CD4-positive, alpha-beta T cell (primary cell): ENCODE measurements around the gene ATP11A. TPM values are rescaled to one million over a fixed set of nuclear protein-coding genes. Genes with fewer than 3 reads are reported as not detected.
"Not testable (repeated sequence)": the region's sequence is repeated elsewhere in the genome, so short reads cannot be mapped to it uniquely, and the experiment has no call there.

ENCODE experiments used
- ATAC-seq: fragments of 200-7000 bp; cut with Tn5 transposase; one replicate; pipeline ENCODE4 v1.10.0; 2022; ENCODE audit warnings: mild to moderate bottlenecking; ENCODE audit not compliant: poor library complexity
- CTCF ChIA-PET: fragments of 350-600 bp; sonication (Branson Sonifier 250); formaldehyde crosslinking; loops from one replicate; lab custom pipeline; 2021; ENCODE audit warnings: antibody characterized with exemption, inconsistent platforms; lab: Charles Lee
- POLR2A ChIA-PET: fragments of 350-600 bp; sonication (Branson Sonifier 250); formaldehyde crosslinking; loops from one replicate; lab custom pipeline; 2021; ENCODE audit warnings: antibody characterized with exemption, inconsistent platforms; lab: Charles Lee
- DNase-seq, 14 experiments: peaks; one replicate each; pipeline ENCODE4 v3.0.0-alpha.2; 2013 to 2020; ENCODE audit warnings: mixed read lengths in 2 of 14
- H3K27ac ChIP-seq, 2 donors: one replicate each; pipeline versions ENCODE4 v1.5.1 to v1.7.0; 2013; ENCODE audit warnings: low read length in 2 of 2, low read depth in 1 of 2, mild to moderate bottlenecking in 1 of 2
- H3K27me3 ChIP-seq, 2 experiments: 1 replicate in 1 of 2; 2 replicates in 1 of 2; pipeline versions ENCODE4 v1.6.1 to v1.7.0; 2013; ENCODE audit warnings: low read length in 2 of 2, control low read depth in 1 of 2, mild to moderate bottlenecking in 1 of 2, moderate library complexity in 1 of 2; ENCODE audit not compliant: insufficient read depth in 2 of 2, control insufficient read depth in 1 of 2
- H3K36me3 ChIP-seq: one replicate; pipeline ENCODE4 v1.6.1; 2013; ENCODE audit warnings: low read length, control low read depth; ENCODE audit not compliant: insufficient read depth
- H3K4me1 ChIP-seq: one replicate; pipeline ENCODE4 v1.6.1; 2013; ENCODE audit warnings: low read length, control low read depth; ENCODE audit not compliant: insufficient read depth
- H3K4me3 ChIP-seq: one replicate; pipeline ENCODE4 v1.5.1; 2013; ENCODE audit warnings: mild to moderate bottlenecking, low read length, moderate library complexity
- H3K9me3 ChIP-seq, 2 experiments: 1 replicate in 1 of 2; 2 replicates in 1 of 2; pipeline versions ENCODE4 v1.6.1 to v1.7.0; 2013; ENCODE audit warnings: low read length in 2 of 2, mild to moderate bottlenecking in 2 of 2, control low read depth in 1 of 2, moderate library complexity in 1 of 2; ENCODE audit not compliant: control insufficient read depth in 1 of 2, insufficient read depth in 1 of 2
- H3K27ac Mint-ChIP-seq: one replicate; pipeline ENCODE4 v1.8.0; 2020; ENCODE audit warnings: mixed read lengths
- H3K27me3 Mint-ChIP-seq: one replicate; pipeline ENCODE4 v1.8.0; 2021; ENCODE audit warnings: mixed read lengths
- H3K36me3 Mint-ChIP-seq: one replicate; pipeline ENCODE4 v1.8.0; 2021; ENCODE audit warnings: low read depth, mixed read lengths
- H3K4me1 Mint-ChIP-seq: one replicate; pipeline ENCODE4 v1.8.0; 2021; ENCODE audit warnings: low read depth, mixed read lengths
- H3K4me3 Mint-ChIP-seq: one replicate; pipeline ENCODE4 v1.8.0; 2020; ENCODE audit warnings: mild to moderate bottlenecking, mixed read lengths
- H3K9me3 Mint-ChIP-seq: one replicate; pipeline ENCODE4 v1.8.0; 2020; ENCODE audit warnings: mixed read lengths
- CTCF ChIP-seq: fragments of 200-600 bp; IDR thresholded peaks from one replicate; pipeline ENCODE4 v1.8.0; 2022; ENCODE audit warnings: antibody characterized with exemption, mild to moderate bottlenecking
- intact Hi-C, 2 experiments: fragments of 100-400 bp; cut with DNase I in 1 of 2; cut with micrococcal nuclease in 1 of 2; formaldehyde crosslinking; loops; one replicate each; pipeline versions ENCODE4 v1.15.1 to v1.9.0; 2023 to 2025; cut with DNase I, micrococcal nuclease
- total RNA-seq, 174 experiments: library from RNA in 2 of 174; stranded (reverse) in 2 of 174; gene quantifications; one replicate each; pipeline ENCODE4 v1.2.3 and lab custom pipeline; 2021 to 2026

Gene ATP11A
- total RNA-seq, 2 experiments from 2014 or later = 56.7 to 66.8 TPM

- H3K9me3 Mint-ChIP-seq = peaks cover 6% of the 10 kb centered on the region
Measured at GRCh38 chr13:112800057-112800456, 110.2 kb downstream of the ATP11A start.

GRCh38 chr13:112800807-112801206 lies 111.0 kb downstream of the ATP11A start:
- H3K9me3 Mint-ChIP-seq, intact Hi-C loops, H3K9me3 ChIP-seq, H3K27me3 ChIP-seq, H3K27ac Mint-ChIP-seq, ATAC-seq, H3K4me1 ChIP-seq, DNase-seq, POLR2A ChIA-PET, H3K4me3 ChIP-seq, CTCF ChIA-PET, H3K4me3 Mint-ChIP-seq, H3K27me3 Mint-ChIP-seq, H3K27ac ChIP-seq, H3K4me1 Mint-ChIP-seq, H3K36me3 ChIP-seq: not testable (repeated sequence)
- peaks cover 35% of the 10 kb centered on the region for H3K36me3 Mint-ChIP-seq

More at GRCh38 chr13:112800057-112800456, 110.2 kb downstream of the ATP11A start:
- no peak for ATAC-seq
- Mint-ChIP-seq H3K27ac (no peak overlapping the region), H3K4me3 (no peak overlapping the region), H3K4me1 (no peaks in the 10 kb centered on the region), H3K27me3 (no peaks in the 10 kb centered on the region), H3K36me3 (peaks cover 35% of the 10 kb centered on the region)
- intact Hi-C loops = no loop called here
- ChIA-PET POLR2A (no interaction called here), CTCF (no interaction called here)
- H3K27me3 ChIP-seq = no peaks in the 10 kb centered on the region
- no peak for DNase-seq
- no peak overlapping the region for H3K4me3 ChIP-seq
- H3K36me3 ChIP-seq = no peaks in the 10 kb centered on the region
- H3K4me1 ChIP-seq = no peaks in the 10 kb centered on the region
- TF ChIP-seq CTCF = no peak
- peaks cover 0 to 5% of the 10 kb centered on the region in 2 experiments for H3K9me3 ChIP-seq
- no peak overlapping the region for H3K27ac ChIP-seq

GRCh38 chr13:112802802-112803195 lies 113.0 kb downstream of the ATP11A start:
- ChIA-PET POLR2A (no interaction called here), CTCF (no interaction called here)
- Mint-ChIP-seq H3K9me3 (peaks cover 6% of the 10 kb centered on the region), H3K36me3 (peaks cover 32% of the 10 kb centered on the region), H3K27ac (no peak overlapping the region), H3K4me1 (no peaks in the 10 kb centered on the region), H3K4me3 (no peak overlapping the region), H3K27me3 (no peaks in the 10 kb centered on the region)
- no peak for ATAC-seq
- Histone ChIP-seq H3K4me3 (no peak overlapping the region), H3K27me3 (no peaks in the 10 kb centered on the region), H3K9me3 (peaks cover 0 to 5% of the 10 kb centered on the region in 2 experiments), H3K4me1 (no peaks in the 10 kb centered on the region), H3K36me3 (peaks cover 15% of the 10 kb centered on the region), H3K27ac (no peak overlapping the region)
- intact Hi-C loops = no loop called here
- no peak for DNase-seq
- no peak for TF ChIP-seq CTCF

- no peak overlapping the region for H3K27ac ChIP-seq
- H3K27me3 ChIP-seq = no peaks in the 10 kb centered on the region
- no peaks in the 10 kb centered on the region for H3K4me1 ChIP-seq
- H3K9me3 ChIP-seq = peaks cover 0 to 5% of the 10 kb centered on the region in 2 experiments
- Mint-ChIP-seq H3K27ac (no peak overlapping the region), H3K9me3 (peaks cover 6% of the 10 kb centered on the region), H3K36me3 (peaks cover 31% of the 10 kb centered on the region), H3K4me3 (no peak overlapping the region), H3K4me1 (no peaks in the 10 kb centered on the region), H3K27me3 (no peaks in the 10 kb centered on the region)
- DNase-seq (no peak), ATAC-seq (no peak)
- H3K36me3 ChIP-seq = peaks cover 17% of the 10 kb centered on the region
- TF ChIP-seq CTCF = no peak
- no peak overlapping the region for H3K4me3 ChIP-seq
- CTCF ChIA-PET = no interaction called here
- intact Hi-C loops = no loop called here
- POLR2A ChIA-PET = no interaction called here
Measured at GRCh38 chr13:112803422-112803821, 113.6 kb downstream of the ATP11A start.
